HL-60 (cell line): ENCODE measurements around the gene SSBP4.

Source experiments
- POLR2AphosphoS5 ChIP-seq: IDR thresholded peaks from 2 replicates; pipeline ENCODE4 v1.6.1; 2012; ENCODE audit warnings: low read depth
- REST ChIP-seq: IDR thresholded peaks from 2 replicates; pipeline ENCODE4 v1.6.1; 2012; ENCODE audit warnings: low read depth; ENCODE audit not compliant: insufficient replicate concordance
- TF ChIP-seq, protein P1 (sequence below): IDR thresholded peaks from one replicate; pipeline ENCODE4 v1.5.1; 2011; ENCODE audit warnings: low read length, control low read depth, inconsistent platforms; ENCODE audit not compliant: insufficient read depth

GRCh38 chr19:18476507-18477041 lies 57.4 kb downstream of the SSBP4 start:
- TF ChIP-seq, protein P1, sequence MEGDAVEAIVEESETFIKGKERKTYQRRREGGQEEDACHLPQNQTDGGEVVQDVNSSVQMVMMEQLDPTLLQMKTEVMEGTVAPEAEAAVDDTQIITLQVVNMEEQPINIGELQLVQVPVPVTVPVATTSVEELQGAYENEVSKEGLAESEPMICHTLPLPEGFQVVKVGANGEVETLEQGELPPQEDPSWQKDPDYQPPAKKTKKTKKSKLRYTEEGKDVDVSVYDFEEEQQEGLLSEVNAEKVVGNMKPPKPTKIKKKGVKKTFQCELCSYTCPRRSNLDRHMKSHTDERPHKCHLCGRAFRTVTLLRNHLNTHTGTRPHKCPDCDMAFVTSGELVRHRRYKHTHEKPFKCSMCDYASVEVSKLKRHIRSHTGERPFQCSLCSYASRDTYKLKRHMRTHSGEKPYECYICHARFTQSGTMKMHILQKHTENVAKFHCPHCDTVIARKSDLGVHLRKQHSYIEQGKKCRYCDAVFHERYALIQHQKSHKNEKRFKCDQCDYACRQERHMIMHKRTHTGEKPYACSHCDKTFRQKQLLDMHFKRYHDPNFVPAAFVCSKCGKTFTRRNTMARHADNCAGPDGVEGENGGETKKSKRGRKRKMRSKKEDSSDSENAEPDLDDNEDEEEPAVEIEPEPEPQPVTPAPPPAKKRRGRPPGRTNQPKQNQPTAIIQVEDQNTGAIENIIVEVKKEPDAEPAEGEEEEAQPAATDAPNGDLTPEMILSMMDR: no peak
- TF ChIP-seq REST (no peak), POLR2AphosphoS5 (no peak)
